HepG2 (cell line): ENCODE results near the gene PLXND1. TPM values are rescaled to one million over a fixed set of nuclear protein-coding genes. Genes with fewer than 3 reads are reported as not detected.

Experiments used
- DMTF1 ChIP-seq: sonication (generic); formaldehyde crosslinking; IDR thresholded peaks from 2 replicates; pipeline ENCODE4 v1.4.0; 2020; ENCODE audit warnings: mild to moderate bottlenecking, missing genetic modification reagents
- FOSL2 ChIP-seq: sonication (generic); formaldehyde crosslinking; IDR thresholded peaks from 2 replicates; pipeline ENCODE4 v1.4.0; 2020; ENCODE audit warnings: missing genetic modification reagents
- PHB2 ChIP-seq: fragments of 450-650 bp; IDR thresholded peaks from 2 replicates; pipeline ENCODE4 v1.6.1; 2018; ENCODE audit not compliant: partially characterized antibody
- SIN3A ChIP-seq: IDR thresholded peaks from 2 replicates; pipeline ENCODE4 v1.6.1; 2011; ENCODE audit warnings: low read depth, mild to moderate bottlenecking, control low read depth, low read length, borderline replicate concordance
- SNAPC2 ChIP-seq: sonication (generic); formaldehyde crosslinking; IDR thresholded peaks from 2 replicates; pipeline ENCODE4 v1.8.1; 2022; ENCODE audit warnings: mild to moderate bottlenecking, missing genetic modification reagents
- ZNF337 ChIP-seq: sonication (generic); formaldehyde crosslinking; IDR thresholded peaks from 2 replicates; pipeline ENCODE4 v1.5.1; 2020; ENCODE audit warnings: missing genetic modification reagents, low read depth, mild to moderate bottlenecking, borderline replicate concordance
- polyA plus RNA-seq, 8 experiments: library from polyadenylated mRNA; depleted of rRNA in 3 of 8; stranded (reverse) in 7 of 8; unstranded in 1 of 8; fragments of >200 nt; fragmentation: Illumina TruSeq in 4 of 8; extraction: Trizol in 4 of 8; gene quantifications; 2 replicates each; pipeline versions ENCODE4 v1.2.1 to v1.2.3, GENCODE V29; 2011 to 2016; ENCODE audit warnings: low read depth in 4 of 8, missing spikeins in 1 of 8, mixed read lengths in 1 of 8; ENCODE audit not compliant: insufficient read depth in 1 of 8
- total RNA-seq, 5 experiments: library from RNA; depleted of rRNA; stranded (reverse); fragments of >200 nt; fragmentation: Illumina TruSeq; extraction: Trizol; gene quantifications; 2 replicates each; pipeline ENCODE4 v1.2.3, GENCODE V29; 2016; ENCODE audit warnings: low read depth in 1 of 5
- TF ChIP-seq, protein P1 (sequence below): sonication (generic); formaldehyde crosslinking; IDR thresholded peaks from 2 replicates; pipeline ENCODE4 v1.4.0; 2020; ENCODE audit warnings: missing genetic modification reagents
- TF ChIP-seq, protein P2 (sequence below), 2 experiments: fragments of 450-650 bp in 1 of 2; sonication (generic) in 1 of 2; formaldehyde crosslinking in 1 of 2; IDR thresholded peaks; 2 replicates each; pipeline versions ENCODE4 v1.6.1 to v1.8.0; 2016 to 2022; ENCODE audit warnings: antibody characterized with exemption in 1 of 2, mild to moderate bottlenecking in 1 of 2, missing genetic modification reagents in 1 of 2
- TF ChIP-seq, protein P3 (sequence below): sonication (generic); formaldehyde crosslinking; IDR thresholded peaks from 2 replicates; pipeline ENCODE4 v1.5.1; 2020; ENCODE audit warnings: mild to moderate bottlenecking, missing genetic modification reagents, borderline replicate concordance

The PLXND1 gene
- total and polyA plus RNA-seq, 2 of the 13 experiments (the other 11 are each of a cell fraction or from before 2014, with no cell fraction given), result 15.9 to 42.0 TPM

DNA sequence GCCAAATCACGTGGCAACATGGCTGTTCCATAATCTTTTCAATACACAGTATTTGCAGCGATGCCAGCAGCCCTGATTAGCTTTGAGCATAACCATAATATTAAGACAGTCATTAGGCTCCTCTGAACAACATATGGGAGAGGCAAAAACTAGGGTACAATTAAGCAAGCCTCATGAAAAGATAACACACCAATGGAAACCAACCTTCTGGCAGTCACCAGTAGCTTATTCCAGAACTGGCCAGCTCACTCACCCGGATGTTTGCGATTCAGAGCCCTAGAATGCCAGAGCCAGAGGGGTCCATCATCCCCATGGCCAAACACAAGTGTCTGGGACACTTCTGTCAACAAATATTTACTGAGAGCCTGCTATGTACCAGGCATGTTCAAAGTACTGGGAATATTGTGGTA lies 48.8 kb upstream of the PLXND1 start (continued):
- TF ChIP-seq, protein P1, sequence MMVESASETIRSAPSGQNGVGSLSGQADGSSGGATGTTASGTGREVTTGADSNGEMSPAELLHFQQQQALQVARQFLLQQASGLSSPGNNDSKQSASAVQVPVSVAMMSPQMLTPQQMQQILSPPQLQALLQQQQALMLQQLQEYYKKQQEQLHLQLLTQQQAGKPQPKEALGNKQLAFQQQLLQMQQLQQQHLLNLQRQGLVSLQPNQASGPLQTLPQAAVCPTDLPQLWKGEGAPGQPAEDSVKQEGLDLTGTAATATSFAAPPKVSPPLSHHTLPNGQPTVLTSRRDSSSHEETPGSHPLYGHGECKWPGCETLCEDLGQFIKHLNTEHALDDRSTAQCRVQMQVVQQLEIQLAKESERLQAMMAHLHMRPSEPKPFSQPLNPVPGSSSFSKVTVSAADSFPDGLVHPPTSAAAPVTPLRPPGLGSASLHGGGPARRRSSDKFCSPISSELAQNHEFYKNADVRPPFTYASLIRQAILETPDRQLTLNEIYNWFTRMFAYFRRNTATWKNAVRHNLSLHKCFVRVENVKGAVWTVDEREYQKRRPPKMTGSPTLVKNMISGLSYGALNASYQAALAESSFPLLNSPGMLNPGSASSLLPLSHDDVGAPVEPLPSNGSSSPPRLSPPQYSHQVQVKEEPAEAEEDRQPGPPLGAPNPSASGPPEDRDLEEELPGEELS (CRISPR knock-in tag), result peak; percentile 51
- TF ChIP-seq DMTF1 (CRISPR knock-in tag) (0 out of 2 replicates have a peak, but pooled peaks have one; percentile 55), FOSL2 (CRISPR knock-in tag) (peak; percentile 25; the same call in 1 of the 2 replicates), SIN3A (no peak), PHB2 (no peak), ZNF337 (CRISPR knock-in tag) (no peak), SNAPC2 (CRISPR knock-in tag) (0 out of 2 replicates have a peak, but pooled peaks have one; percentile 25)
- TF ChIP-seq, protein P2, sequence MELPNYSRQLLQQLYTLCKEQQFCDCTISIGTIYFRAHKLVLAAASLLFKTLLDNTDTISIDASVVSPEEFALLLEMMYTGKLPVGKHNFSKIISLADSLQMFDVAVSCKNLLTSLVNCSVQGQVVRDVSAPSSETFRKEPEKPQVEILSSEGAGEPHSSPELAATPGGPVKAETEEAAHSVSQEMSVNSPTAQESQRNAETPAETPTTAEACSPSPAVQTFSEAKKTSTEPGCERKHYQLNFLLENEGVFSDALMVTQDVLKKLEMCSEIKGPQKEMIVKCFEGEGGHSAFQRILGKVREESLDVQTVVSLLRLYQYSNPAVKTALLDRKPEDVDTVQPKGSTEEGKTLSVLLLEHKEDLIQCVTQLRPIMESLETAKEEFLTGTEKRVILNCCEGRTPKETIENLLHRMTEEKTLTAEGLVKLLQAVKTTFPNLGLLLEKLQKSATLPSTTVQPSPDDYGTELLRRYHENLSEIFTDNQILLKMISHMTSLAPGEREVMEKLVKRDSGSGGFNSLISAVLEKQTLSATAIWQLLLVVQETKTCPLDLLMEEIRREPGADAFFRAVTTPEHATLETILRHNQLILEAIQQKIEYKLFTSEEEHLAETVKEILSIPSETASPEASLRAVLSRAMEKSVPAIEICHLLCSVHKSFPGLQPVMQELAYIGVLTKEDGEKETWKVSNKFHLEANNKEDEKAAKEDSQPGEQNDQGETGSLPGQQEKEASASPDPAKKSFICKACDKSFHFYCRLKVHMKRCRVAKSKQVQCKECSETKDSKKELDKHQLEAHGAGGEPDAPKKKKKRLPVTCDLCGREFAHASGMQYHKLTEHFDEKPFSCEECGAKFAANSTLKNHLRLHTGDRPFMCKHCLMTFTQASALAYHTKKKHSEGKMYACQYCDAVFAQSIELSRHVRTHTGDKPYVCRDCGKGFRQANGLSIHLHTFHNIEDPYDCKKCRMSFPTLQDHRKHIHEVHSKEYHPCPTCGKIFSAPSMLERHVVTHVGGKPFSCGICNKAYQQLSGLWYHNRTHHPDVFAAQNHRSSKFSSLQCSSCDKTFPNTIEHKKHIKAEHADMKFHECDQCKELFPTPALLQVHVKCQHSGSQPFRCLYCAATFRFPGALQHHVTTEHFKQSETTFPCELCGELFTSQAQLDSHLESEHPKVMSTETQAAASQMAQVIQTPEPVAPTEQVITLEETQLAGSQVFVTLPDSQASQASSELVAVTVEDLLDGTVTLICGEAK (IDR thresholded peaks at IDR 0.05), result no peak
- TF ChIP-seq, protein P2 (CRISPR knock-in tag; IDR thresholded peaks at IDR 0.05), result no peak
- TF ChIP-seq, protein P3, sequence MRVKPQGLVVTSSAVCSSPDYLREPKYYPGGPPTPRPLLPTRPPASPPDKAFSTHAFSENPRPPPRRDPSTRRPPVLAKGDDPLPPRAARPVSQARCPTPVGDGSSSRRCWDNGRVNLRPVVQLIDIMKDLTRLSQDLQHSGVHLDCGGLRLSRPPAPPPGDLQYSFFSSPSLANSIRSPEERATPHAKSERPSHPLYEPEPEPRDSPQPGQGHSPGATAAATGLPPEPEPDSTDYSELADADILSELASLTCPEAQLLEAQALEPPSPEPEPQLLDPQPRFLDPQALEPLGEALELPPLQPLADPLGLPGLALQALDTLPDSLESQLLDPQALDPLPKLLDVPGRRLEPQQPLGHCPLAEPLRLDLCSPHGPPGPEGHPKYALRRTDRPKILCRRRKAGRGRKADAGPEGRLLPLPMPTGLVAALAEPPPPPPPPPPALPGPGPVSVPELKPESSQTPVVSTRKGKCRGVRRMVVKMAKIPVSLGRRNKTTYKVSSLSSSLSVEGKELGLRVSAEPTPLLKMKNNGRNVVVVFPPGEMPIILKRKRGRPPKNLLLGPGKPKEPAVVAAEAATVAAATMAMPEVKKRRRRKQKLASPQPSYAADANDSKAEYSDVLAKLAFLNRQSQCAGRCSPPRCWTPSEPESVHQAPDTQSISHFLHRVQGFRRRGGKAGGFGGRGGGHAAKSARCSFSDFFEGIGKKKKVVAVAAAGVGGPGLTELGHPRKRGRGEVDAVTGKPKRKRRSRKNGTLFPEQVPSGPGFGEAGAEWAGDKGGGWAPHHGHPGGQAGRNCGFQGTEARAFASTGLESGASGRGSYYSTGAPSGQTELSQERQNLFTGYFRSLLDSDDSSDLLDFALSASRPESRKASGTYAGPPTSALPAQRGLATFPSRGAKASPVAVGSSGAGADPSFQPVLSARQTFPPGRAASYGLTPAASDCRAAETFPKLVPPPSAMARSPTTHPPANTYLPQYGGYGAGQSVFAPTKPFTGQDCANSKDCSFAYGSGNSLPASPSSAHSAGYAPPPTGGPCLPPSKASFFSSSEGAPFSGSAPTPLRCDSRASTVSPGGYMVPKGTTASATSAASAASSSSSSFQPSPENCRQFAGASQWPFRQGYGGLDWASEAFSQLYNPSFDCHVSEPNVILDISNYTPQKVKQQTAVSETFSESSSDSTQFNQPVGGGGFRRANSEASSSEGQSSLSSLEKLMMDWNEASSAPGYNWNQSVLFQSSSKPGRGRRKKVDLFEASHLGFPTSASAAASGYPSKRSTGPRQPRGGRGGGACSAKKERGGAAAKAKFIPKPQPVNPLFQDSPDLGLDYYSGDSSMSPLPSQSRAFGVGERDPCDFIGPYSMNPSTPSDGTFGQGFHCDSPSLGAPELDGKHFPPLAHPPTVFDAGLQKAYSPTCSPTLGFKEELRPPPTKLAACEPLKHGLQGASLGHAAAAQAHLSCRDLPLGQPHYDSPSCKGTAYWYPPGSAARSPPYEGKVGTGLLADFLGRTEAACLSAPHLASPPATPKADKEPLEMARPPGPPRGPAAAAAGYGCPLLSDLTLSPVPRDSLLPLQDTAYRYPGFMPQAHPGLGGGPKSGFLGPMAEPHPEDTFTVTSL (CRISPR knock-in tag), result no peak
